Sigmoid colon (tissue), 4 donors: ENCODE measurements around the gene MC5R.

Experiments
- CTCF ChIP-seq, 4 experiments: fragments of 450-650 bp in 3 of 4; fragments of 200-600 bp in 1 of 4; IDR thresholded peaks; one replicate each; pipeline ENCODE4 v1.5.1; 2016 to 2019; ENCODE audit warnings: antibody characterized with exemption in 4 of 4, mild to moderate bottlenecking in 3 of 4, moderate library complexity in 2 of 4
- POLR2A ChIP-seq, 2 donors: fragments of 450-650 bp; IDR thresholded peaks; one replicate each; pipeline ENCODE4 v1.6.1; 2016; ENCODE audit warnings: antibody characterized with exemption in 2 of 2, mild to moderate bottlenecking in 2 of 2, moderate library complexity in 2 of 2
- POLR2AphosphoS5 ChIP-seq, 4 donors: sonication (generic); formaldehyde crosslinking; IDR thresholded peaks; one replicate each; pipeline ENCODE4 v1.6.1; 2017; ENCODE audit warnings: antibody characterized with exemption in 4 of 4

- no peak for TF ChIP-seq CTCF (IDR thresholded peaks at IDR 0.05)
- TF ChIP-seq POLR2A (IDR thresholded peaks at IDR 0.05) = no peak
- TF ChIP-seq POLR2AphosphoS5 (IDR thresholded peaks at IDR 0.05) = no peak
These were observed 50.6 kb downstream of the MC5R start for GRCh38 chr18:13874558-13874957.
